Medulla oblongata (tissue), 1 donor: ENCODE measurements around the gene TRPM3.

Experiments used
- DNase-seq: peaks from one replicate; pipeline ENCODE4 v3.0.0-alpha.2; 2015; ENCODE audit errors: extremely low spot score

Gene TRPM3

GRCh38 chr9:70893580-70894122 lies 227.8 kb downstream of the TRPM3 start:
- DNase-seq, result no peak

GRCh38 chr9:70888471-70888870 lies 232.9 kb downstream of the TRPM3 start:
- no peak for DNase-seq

DNA sequence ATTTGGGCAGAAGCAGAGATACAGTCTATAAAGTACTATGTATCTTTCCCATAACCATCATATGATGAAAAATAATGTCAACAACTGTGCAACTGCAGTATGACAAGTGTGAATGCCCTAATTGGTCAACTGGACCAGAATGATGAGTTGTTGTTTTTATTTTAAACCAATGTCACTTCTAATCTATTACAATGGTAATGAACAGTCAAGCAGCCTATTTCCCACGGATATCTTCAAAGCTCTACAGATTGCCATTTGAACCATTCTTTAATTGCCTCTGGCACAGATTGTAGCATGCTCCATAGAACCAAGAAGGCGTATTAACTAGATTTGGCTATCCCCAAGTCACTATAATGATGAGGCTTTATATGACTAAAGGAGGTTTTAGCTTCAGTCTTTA lies 233.6 kb downstream of the TRPM3 start:
- no peak for DNase-seq

DNA sequence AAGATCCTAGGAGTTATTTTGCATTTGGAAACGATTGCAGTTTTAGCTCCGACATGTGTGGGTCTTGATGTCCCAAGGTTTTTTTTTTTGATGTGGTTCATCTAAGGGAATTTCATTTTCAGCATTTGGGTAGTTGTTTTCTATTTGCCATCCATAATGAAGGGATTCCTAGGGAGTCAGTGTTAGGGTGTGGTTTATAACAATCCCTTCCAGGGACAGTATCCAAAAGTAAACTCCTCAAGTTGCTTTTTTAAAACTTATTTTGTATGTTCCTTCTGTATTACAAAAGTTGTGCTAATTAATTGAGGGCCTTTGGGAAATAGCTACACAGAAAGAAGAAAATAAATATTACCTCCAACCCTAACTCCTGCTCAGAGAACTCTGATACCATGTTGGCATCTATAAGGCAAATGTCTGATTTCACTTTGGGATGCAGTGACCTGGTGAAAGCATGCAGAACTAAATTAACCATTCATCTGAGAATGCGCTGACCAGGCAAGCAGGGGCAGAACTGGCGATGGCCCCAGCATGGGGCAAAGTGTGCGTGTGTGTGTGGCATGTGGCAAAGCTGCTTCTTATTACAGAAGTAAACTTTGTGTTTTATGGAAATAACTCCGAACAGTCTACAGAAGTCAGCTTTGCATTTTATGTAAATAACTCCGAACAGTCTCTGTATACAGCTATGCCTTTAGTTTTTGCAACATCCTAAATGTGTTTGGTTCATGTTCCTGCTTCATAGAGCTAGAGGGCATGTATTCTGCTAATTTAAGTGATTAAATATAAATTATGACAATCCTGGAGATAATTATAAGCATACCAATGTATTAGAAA lies 237.2 kb downstream of the TRPM3 start:
- no peak for DNase-seq

DNA sequence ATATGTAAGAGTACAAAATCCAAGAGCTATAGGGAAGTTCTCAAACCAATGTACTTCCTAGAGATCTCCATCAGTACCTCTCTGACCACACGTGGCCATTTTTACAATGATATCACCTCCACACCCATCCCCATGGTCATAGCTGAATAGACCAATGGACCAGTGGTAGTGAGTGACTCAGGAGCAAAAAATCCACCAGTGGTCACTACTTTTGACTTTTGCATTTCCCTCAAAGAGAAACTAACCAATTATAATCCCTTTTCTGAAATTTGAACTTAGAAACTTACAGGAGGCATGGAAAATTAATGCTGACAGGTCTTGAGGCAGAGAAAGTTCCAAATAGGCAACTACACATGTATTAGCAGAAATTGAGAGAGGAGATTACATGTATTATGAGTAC lies 238.4 kb downstream of the TRPM3 start:
- DNase-seq, result no peak

GRCh38 chr9:70881333-70881732 lies 240.1 kb downstream of the TRPM3 start:
- DNase-seq, result no peak

DNA sequence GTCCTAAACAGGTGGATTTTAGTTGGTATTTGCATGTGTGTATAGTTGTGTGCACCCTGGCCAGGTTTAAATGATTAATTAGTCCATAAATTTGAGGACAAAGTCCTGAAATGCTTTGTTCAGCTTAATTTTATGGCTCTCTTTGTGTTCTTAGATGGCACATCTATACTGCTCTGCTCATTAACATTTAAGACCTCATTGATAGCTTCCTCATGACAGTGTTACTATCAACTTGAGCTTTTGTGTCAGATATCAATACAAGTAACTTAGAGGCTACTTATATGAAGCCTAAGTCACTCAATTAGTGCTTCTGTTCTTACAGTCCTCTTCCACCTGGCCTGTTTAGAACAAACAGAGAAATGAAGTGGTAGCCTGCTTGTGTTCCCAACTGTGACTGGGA lies 240.9 kb downstream of the TRPM3 start:
- no peak for DNase-seq

DNA sequence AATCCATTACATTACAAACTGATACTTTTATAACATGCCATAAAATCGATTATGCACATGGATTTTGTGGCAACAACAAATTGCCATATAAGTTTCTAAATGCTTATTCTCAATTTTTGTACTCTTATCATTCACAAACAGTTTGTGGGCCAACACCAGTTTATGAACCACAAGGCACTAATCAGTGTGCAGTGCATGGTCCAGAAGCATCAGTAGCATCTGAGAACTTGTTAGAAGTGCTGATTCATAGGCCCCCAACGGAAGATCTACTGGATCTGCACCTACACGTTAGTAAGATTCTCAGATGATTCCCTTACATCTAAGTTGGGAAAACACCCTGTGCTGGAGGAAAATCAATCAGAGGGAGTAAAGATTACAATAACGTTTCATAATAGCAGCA lies 242.8 kb downstream of the TRPM3 start:
- no peak for DNase-seq

GRCh38 chr9:70874451-70874850 lies 247.0 kb downstream of the TRPM3 start:
- no peak for DNase-seq

DNA sequence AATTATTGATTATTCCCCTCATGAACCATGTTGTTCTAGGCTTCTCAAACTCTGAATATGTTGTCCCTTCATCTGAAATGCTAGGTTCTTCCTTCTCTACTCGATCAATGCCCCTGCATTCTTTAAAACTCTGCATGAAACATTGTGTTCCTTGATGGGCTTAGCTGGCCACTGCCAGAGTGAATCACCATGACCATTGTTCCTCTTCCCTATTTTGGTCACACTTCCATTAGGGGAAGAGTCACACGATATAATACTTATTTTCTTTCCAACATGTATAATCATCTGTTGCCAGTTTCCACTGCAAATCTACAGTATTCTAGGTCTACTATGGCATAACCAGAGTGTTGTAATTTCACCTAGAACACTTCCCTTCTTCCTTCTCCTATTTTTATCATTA lies 247.9 kb downstream of the TRPM3 start:
- DNase-seq, result no peak

DNA sequence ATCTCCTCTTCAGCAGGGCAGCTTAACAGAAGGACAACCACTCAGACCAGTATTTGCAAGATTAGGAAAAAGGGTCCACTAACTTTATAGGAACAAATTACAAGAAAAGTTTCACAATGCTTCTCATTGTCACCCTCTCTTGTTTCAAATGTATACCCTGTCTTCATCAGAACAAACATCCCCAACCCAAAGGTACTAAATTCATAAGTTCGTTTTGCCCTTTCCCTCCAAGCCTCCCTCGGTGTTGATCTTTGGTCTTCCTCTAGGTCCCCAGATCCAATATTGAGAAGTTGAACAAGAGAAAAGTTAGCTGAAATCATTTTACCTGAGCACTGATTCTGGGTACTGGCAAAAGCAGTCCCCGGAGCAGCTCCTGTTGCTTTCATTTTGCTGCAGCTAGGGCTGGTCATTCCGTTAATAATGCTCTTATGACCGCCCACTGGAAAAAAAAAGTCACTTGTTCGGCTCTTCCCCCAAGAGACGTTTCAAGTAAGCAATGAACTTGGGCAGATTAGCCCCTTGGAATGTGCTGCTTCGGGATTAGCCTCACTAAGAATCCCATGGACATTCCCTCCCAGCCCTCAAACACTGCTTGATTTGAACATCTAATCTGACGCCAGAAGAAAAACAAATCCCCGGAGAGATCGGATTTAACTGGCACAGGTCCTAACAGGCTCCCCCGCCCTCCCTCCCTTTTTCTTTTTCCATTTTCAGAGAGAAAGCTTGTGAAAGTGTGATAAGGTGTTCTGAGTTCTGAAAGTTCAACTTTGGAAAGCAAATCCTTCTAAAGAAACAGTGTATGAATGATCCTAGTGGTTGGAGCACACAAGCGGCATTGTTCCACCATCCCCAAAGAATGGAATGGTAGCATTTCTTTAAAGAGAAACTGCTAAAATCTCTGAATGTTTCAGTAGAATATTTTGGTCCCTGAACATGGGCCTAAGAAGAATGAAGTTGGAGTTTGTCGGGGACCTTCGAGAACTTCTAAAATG lies 252.5 kb downstream of the TRPM3 start:
- DNase-seq, result peak; percentile 5

- no peak for DNase-seq
Measured at GRCh38 chr9:70868041-70868440, 253.4 kb downstream of the TRPM3 start.

- no peak for DNase-seq
Measured at GRCh38 chr9:70865471-70865870, 255.9 kb downstream of the TRPM3 start.

- DNase-seq, result no peak
Measured at GRCh38 chr9:70861797-70862196, 259.6 kb downstream of the TRPM3 start.

DNA sequence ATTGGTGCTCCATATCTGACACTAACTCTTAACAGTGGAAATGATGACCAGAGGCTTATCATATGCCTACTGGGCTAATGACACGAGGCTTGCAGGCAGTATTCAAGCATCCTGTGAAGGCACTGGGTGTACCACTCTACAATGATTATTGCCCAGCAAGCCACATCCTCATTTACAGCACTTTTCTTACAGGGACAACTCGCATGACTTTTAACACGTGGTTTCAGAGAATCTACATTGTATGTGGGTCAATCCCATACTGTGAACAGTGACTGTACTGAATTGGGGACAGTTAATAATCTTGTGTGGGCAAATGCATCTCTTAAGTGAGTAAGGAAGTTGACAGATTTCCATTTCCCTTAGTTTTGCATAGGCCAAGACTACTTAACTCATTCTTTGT lies 260.0 kb downstream of the TRPM3 start:
- DNase-seq, result no peak

DNA sequence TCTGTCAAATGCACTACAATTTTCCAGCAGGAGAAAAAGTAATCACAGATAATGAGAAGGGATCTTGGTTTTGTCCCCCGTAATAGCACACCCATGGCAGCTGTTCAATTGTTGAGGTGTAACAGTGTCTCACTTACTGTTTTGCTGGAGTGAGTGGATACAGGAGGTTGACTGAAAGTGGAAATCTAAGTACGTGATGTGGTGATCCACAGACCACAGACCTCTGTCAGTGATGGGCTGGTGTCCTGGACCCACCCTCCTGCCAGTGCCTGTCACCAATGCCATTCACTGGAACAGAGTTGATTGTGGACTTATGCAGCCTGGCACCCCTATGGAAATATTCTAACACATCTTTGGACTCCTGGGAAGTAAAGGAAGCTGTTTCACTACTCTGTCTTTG lies 261.7 kb downstream of the TRPM3 start:
- no peak for DNase-seq

GRCh38 chr9:70856411-70856810 lies 265.0 kb downstream of the TRPM3 start:
- DNase-seq, result no peak

DNA sequence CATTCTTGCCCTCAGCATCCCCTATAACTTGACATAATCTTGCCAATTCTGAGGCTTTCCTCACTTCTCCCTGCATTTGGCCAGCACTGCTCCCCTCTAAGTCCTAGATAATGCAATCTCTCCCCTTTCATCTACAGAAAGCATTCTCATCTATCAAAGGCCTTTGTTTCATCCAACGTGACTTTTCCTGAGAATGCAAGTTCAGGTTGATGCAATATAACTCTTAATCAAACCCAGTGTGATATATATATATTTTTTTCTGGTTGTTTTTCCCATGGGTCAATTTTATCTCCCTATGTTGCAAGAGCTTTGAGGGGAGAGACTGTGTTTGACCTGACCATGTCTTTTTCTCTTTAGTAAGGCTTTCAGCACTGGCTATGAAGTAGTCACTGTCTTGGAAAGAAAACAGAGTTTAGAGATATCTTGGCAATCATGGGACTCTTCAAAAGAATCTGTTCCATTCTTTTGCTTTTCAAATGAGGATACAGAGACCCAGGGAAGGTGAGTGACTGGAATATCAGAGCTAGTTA lies 268.6 kb downstream of the TRPM3 start:
- no peak for DNase-seq

DNA sequence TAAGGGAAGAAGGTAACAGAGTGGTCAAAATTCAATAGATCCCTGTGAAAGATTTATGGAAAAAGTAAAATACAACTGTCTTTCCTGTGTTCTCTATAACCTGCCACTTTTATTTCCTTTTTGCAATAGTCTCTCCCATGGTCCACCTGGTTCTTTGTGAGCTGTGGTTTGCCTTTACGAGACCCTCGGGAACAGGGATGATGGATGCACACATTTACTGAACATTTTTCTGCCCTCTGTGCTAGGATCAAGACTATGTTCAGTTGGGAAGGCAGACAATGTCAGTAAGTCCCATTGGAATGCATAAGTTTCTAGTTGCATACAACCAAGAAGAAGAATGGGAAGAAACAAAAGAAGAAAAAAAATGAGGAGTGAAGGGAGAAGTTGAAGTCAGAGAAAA lies 281.2 kb downstream of the TRPM3 start:
- DNase-seq, result no peak

GRCh38 chr9:70835323-70835722 lies 286.1 kb downstream of the TRPM3 start:
- DNase-seq, result no peak

GRCh38 chr9:70832492-70832891 lies 288.9 kb downstream of the TRPM3 start:
- no peak for DNase-seq

DNA sequence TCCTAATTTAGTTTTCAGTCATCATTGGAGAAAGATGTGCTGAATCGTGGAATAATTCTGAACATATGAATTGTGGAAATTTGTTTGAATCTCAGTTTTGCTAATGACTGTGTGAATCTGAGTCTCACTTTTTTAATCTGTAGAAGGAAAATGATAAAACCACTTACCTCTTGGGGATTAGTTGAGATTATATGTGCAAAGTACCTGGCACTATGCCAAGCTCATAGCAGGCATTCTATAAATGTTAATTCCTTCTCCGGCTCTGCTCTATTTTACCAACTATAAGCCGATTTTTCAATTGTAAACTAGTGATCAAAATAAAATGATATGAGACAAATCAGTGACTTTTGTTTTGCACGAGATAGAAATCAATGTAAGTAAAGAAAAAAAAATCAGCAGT lies 290.8 kb downstream of the TRPM3 start:
- DNase-seq, result no peak
